ENCODE results near the gene CCDC6. TPM values are rescaled to one million over a fixed set of nuclear protein-coding genes. Genes with fewer than 3 reads are reported as not detected.

Gene CCDC6
- total RNA-seq, 4 donors from 2014 or later: 53.2 to 72.4 (median 66.4) TPM

GRCh38 chr10:59907537-59907917, 1.2 kb upstream of the CCDC6 start:
- peak overlapping the region; percentile 91 to 96 for H3K4me3 ChIP-seq

GRCh38 chr10:59905731-59906416, 482 bp downstream of the CCDC6 start:
- no peak for DNase-seq
- no peak for TF ChIP-seq CTCF (IDR thresholded peaks at IDR 0.05)
- TF ChIP-seq POLR2A (IDR thresholded peaks at IDR 0.05): no peak
- Histone ChIP-seq H3K27ac (peak overlapping the region; percentile 97), H3K4me3 (peak overlapping the region; percentile 91 to 96), H3K36me3 (no peaks in the 10 kb centered on the region), H3K4me1 (no peaks in the 10 kb centered on the region), H3K27me3 (no peaks in the 10 kb centered on the region), H3K9me3 (no peaks in the 10 kb centered on the region)
- intact Hi-C loops (cut with DNase I; ENCODE audit: low total_unique reads): no loop called here

More at GRCh38 chr10:59907537-59907917, 1.2 kb upstream of the CCDC6 start:
- DNase-seq: no peak
- no peaks in the 10 kb centered on the region for H3K27me3 ChIP-seq
- intact Hi-C loops (cut with DNase I; ENCODE audit: low total_unique reads): no loop called here
- no peaks in the 10 kb centered on the region for H3K9me3 ChIP-seq
- H3K36me3 ChIP-seq: no peaks in the 10 kb centered on the region
- peak overlapping the region; percentile 97 for H3K27ac ChIP-seq
- TF ChIP-seq POLR2A (IDR thresholded peaks at IDR 0.05): no peak
- no peaks in the 10 kb centered on the region for H3K4me1 ChIP-seq

GRCh38 chr10:59905066-59905730, 1.2 kb downstream of the CCDC6 start:
- intact Hi-C loops (cut with DNase I; ENCODE audit: low total_unique reads): no loop called here
- TF ChIP-seq POLR2A (IDR thresholded peaks at IDR 0.05): no peak
- no peak for TF ChIP-seq CTCF (IDR thresholded peaks at IDR 0.05)
- Histone ChIP-seq H3K27ac (peak overlapping the region; percentile 97), H3K27me3 (no peaks in the 10 kb centered on the region), H3K36me3 (no peaks in the 10 kb centered on the region), H3K9me3 (no peaks in the 10 kb centered on the region), H3K4me3 (peak overlapping the region; percentile 91 to 96), H3K4me1 (peaks cover 0 to 4% of the 10 kb centered on the region in 2 donors)
- DNase-seq: peak; percentile 44 to 47

GRCh38 chr10:59904426-59905065, 1.8 kb downstream of the CCDC6 start:
- H3K4me1 ChIP-seq: peaks cover 0 to 4% of the 10 kb centered on the region in 2 donors
- peak overlapping the region; percentile 97 for H3K27ac ChIP-seq
- peak overlapping the region; percentile 91 to 96 for H3K4me3 ChIP-seq
- no peaks in the 10 kb centered on the region for H3K27me3 ChIP-seq
- DNase-seq: no peak
- TF ChIP-seq CTCF (IDR thresholded peaks at IDR 0.05) (no peak), POLR2A (IDR thresholded peaks at IDR 0.05) (no peak)
- H3K9me3 ChIP-seq: no peaks in the 10 kb centered on the region
- intact Hi-C loops (cut with DNase I; ENCODE audit: low total_unique reads): no loop called here
- H3K36me3 ChIP-seq: no peaks in the 10 kb centered on the region

- TF ChIP-seq POLR2A (IDR thresholded peaks at IDR 0.05) (no peak), CTCF (IDR thresholded peaks at IDR 0.05) (no peak)
- H3K27me3 ChIP-seq: no peaks in the 10 kb centered on the region
- peak overlapping the region; percentile 91 to 96 for H3K4me3 ChIP-seq
- H3K36me3 ChIP-seq: no peaks in the 10 kb centered on the region
- H3K9me3 ChIP-seq: no peaks in the 10 kb centered on the region
- intact Hi-C loops (cut with DNase I; ENCODE audit: low total_unique reads): no loop called here
- peak overlapping the region; percentile 97 for H3K27ac ChIP-seq
- DNase-seq: no peak
- peaks cover 0 to 4% of the 10 kb centered on the region in 2 donors for H3K4me1 ChIP-seq
These were observed 2.5 kb downstream of the CCDC6 start for GRCh38 chr10:59903871-59904270.
